HG03064 (cell line): ENCODE measurements around the gene HSPG2.
"Not testable (repeated sequence)": the region's sequence is repeated elsewhere in the genome, so short reads cannot be mapped to it uniquely, and the experiment has no call there.

ENCODE experiments used
- ATAC-seq: cut with Tn5 transposase; IDR thresholded peaks from one replicate; pipeline ENCODE4 v1.9.1; 2021; ENCODE audit warnings: low read depth; ENCODE audit not compliant: unreplicated experiment

The HSPG2 gene

GRCh38 chr1:21937034-21937371 is at the start of gene HSPG2:
Gene HSPG2 (minus strand): TSS chr1:21937310. CDS start chr1:21937217, 93 bp downstream.
- no peak for ATAC-seq

GRCh38 chr1:21986386-21986785 is 49.3 kb upstream of the HSPG2 start:
- not testable (repeated sequence) for ATAC-seq

GRCh38 chr1:21985893-21986292 is 48.8 kb upstream of the HSPG2 start:
- not testable (repeated sequence) for ATAC-seq

GRCh38 chr1:21983539-21983938 is 46.4 kb upstream of the HSPG2 start:
- not testable (repeated sequence) for ATAC-seq

- ATAC-seq: not testable (repeated sequence)
Measured at GRCh38 chr1:21982122-21982521, 45.0 kb upstream of the HSPG2 start.

- ATAC-seq: not testable (repeated sequence)
Measured at GRCh38 chr1:21981253-21981652, 44.1 kb upstream of the HSPG2 start.

GRCh38 chr1:21980515-21981220 is 43.6 kb upstream of the HSPG2 start:
- ATAC-seq: not testable (repeated sequence)

- not testable (repeated sequence) for ATAC-seq
Measured at GRCh38 chr1:21978209-21978608, 41.1 kb upstream of the HSPG2 start.

- ATAC-seq: not testable (repeated sequence)
Measured at GRCh38 chr1:21976703-21977239, 39.7 kb upstream of the HSPG2 start, which contains the start of gene CELA3B. Gene CELA3B (plus strand): TSS chr1:21977022. CDS start chr1:21977040, 18 bp downstream.

GRCh38 chr1:21975296-21975695 is 38.2 kb upstream of the HSPG2 start:
- ATAC-seq: not testable (repeated sequence)

GRCh38 chr1:21974699-21975098 is 37.6 kb upstream of the HSPG2 start:
- ATAC-seq: not testable (repeated sequence)

- ATAC-seq: not testable (repeated sequence)
Measured at GRCh38 chr1:21973948-21974347, 36.8 kb upstream of the HSPG2 start.

- ATAC-seq: not testable (repeated sequence)
Measured at GRCh38 chr1:21972973-21973441, 35.9 kb upstream of the HSPG2 start.

- ATAC-seq: not testable (repeated sequence)
Measured at GRCh38 chr1:21970523-21970922, 33.4 kb upstream of the HSPG2 start.

- not testable (repeated sequence) for ATAC-seq
Measured at GRCh38 chr1:21969066-21969465, 32.0 kb upstream of the HSPG2 start.

GRCh38 chr1:21967216-21967615 is 30.1 kb upstream of the HSPG2 start:
- not testable (repeated sequence) for ATAC-seq

GRCh38 chr1:21966247-21967000 is 29.3 kb upstream of the HSPG2 start:
- no peak for ATAC-seq

GRCh38 chr1:21963477-21964217 is 26.5 kb upstream of the HSPG2 start:
- ATAC-seq: no peak

GRCh38 chr1:21961799-21962198 is 24.7 kb upstream of the HSPG2 start:
- no peak for ATAC-seq

- ATAC-seq: no peak
Measured at GRCh38 chr1:21961337-21961736, 24.2 kb upstream of the HSPG2 start.
